Measurements from ENCODE around the gene UGT1A7. TPM values are rescaled to one million over a fixed set of nuclear protein-coding genes. Genes with fewer than 3 reads are reported as not detected.

UGT1A7 gene
- total and polyA plus RNA-seq, 4 donors = 0.45 TPM; not detected in 3

GRCh38 chr2:233758849-233759248, 77.1 kb downstream of the UGT1A7 start:
- ATAC-seq (ENCODE audit: insufficient read depth, low FRiP score) = no peak
- H3K9ac ChIP-seq (ENCODE audit: insufficient read depth in 1 of 2, low read length in 2 of 2) = no peak overlapping the region
- no peaks in the 10 kb centered on the region for H3K4me1 ChIP-seq (ENCODE audit: control insufficient read depth in 5 of 5, insufficient read depth in 5 of 5, low read length in 5 of 5)
- H3K9me3 ChIP-seq (ENCODE audit: control insufficient read depth in 4 of 4, insufficient read depth in 3 of 4, low read length in 3 of 4) = peaks cover 0 to 3% (median 0%) of the 10 kb centered on the region in 4 donors
- 90% methylated on average over 2 of the region's 2 CpGs for WGBS, 2 donors
- H3K4me3 ChIP-seq = no peak overlapping the region
- no peak for TF ChIP-seq CTCF (IDR thresholded peaks at IDR 0.05; ENCODE audit: control extremely low read depth, extremely low read depth)
- no peaks in the 10 kb centered on the region for H3K36me3 ChIP-seq (ENCODE audit: control insufficient read depth in 4 of 4, insufficient read depth in 4 of 4, low read length in 4 of 4)
- H3K27me3 ChIP-seq (ENCODE audit: control insufficient read depth in 3 of 3, insufficient read depth in 3 of 3, low read length in 2 of 3) = no peaks in the 10 kb centered on the region
- H3K27ac ChIP-seq (ENCODE audit: low read depth in 1 of 2, low read length in 1 of 2) = no peak overlapping the region
- no peak for DNase-seq

GRCh38 chr2:233760043-233760442, 78.3 kb downstream of the UGT1A7 start, which contains the start of gene UGT1A1:
Gene UGT1A1, plus strand, starts transcription at chr2:233760270. Its CDS starts 18 bp downstream, at chr2:233760288.
- H3K4me1 ChIP-seq (ENCODE audit: control insufficient read depth in 5 of 5, insufficient read depth in 5 of 5, low read length in 5 of 5) = no peaks in the 10 kb centered on the region
- H3K9ac ChIP-seq (ENCODE audit: insufficient read depth in 1 of 2, low read length in 2 of 2) = no peak within 1 kb of the TSS
- peaks cover 0 to under 1% (median 0%) of the 10 kb centered on the region in 4 donors for H3K9me3 ChIP-seq (ENCODE audit: control insufficient read depth in 4 of 4, insufficient read depth in 3 of 4, low read length in 3 of 4)
- no peak within 1 kb of the TSS for H3K27ac ChIP-seq (ENCODE audit: low read depth in 1 of 2, low read length in 1 of 2)
- no peak for TF ChIP-seq CTCF (IDR thresholded peaks at IDR 0.05; ENCODE audit: control extremely low read depth, extremely low read depth)
- no peak within 1 kb of the TSS for H3K4me3 ChIP-seq
- H3K36me3 ChIP-seq (ENCODE audit: control insufficient read depth in 4 of 4, insufficient read depth in 4 of 4, low read length in 4 of 4) = no peaks in the 10 kb centered on the region
- DNase-seq (no peak), ATAC-seq (ENCODE audit: insufficient read depth, low FRiP score) (no peak)
- H3K27me3 ChIP-seq (ENCODE audit: control insufficient read depth in 3 of 3, insufficient read depth in 3 of 3, low read length in 2 of 3) = no peaks in the 10 kb centered on the region
- WGBS, 2 donors = 90 to 92% methylated on average over 6 of the region's 6 CpGs

- H3K36me3 ChIP-seq (ENCODE audit: control insufficient read depth in 4 of 4, insufficient read depth in 4 of 4, low read length in 4 of 4) = no peaks in the 10 kb centered on the region
- 83 to 88% methylated on average over 4 of the region's 4 CpGs for WGBS, 2 donors
- no peak for DNase-seq
- no peak overlapping the region for H3K9ac ChIP-seq (ENCODE audit: insufficient read depth in 1 of 2, low read length in 2 of 2)
- no peaks in the 10 kb centered on the region for H3K4me1 ChIP-seq (ENCODE audit: control insufficient read depth in 5 of 5, insufficient read depth in 5 of 5, low read length in 5 of 5)
- TF ChIP-seq CTCF (IDR thresholded peaks at IDR 0.05; ENCODE audit: control extremely low read depth, extremely low read depth) = no peak
- no peak overlapping the region for H3K4me3 ChIP-seq
- no peak overlapping the region for H3K27ac ChIP-seq (ENCODE audit: low read depth in 1 of 2, low read length in 1 of 2)
- no peaks in the 10 kb centered on the region for H3K27me3 ChIP-seq (ENCODE audit: control insufficient read depth in 3 of 3, insufficient read depth in 3 of 3, low read length in 2 of 3)
- no peak for ATAC-seq (ENCODE audit: insufficient read depth, low FRiP score)
- no peaks in the 10 kb centered on the region for H3K9me3 ChIP-seq (ENCODE audit: control insufficient read depth in 4 of 4, insufficient read depth in 3 of 4, low read length in 3 of 4)
Measured at GRCh38 chr2:233761040-233761769, 79.5 kb downstream of the UGT1A7 start.

All from lung (tissue), 12 donors.